Measurements from ENCODE around the gene CORO6. TPM values are rescaled to one million over a fixed set of nuclear protein-coding genes. Genes with fewer than 3 reads are reported as not detected.

Gene CORO6
- 10 to 100 TPM in 1 of 3 donors, 1 to 10 TPM in 2; 1.2 to 21.3 (median 2.5) TPM for total RNA-seq
- long read RNA-seq, donor 1, partial matches to known transcripts, result 15 of 45 reads
- long read RNA-seq, donor 1, other reads (novel, unspliced or antisense), result 25 of 45 reads
- long read RNA-seq, donor 2, partial matches to known transcripts, result 0 of 1 reads
- long read RNA-seq, donor 2, other reads (novel, unspliced or antisense), result 1 of 1 reads

DNA sequence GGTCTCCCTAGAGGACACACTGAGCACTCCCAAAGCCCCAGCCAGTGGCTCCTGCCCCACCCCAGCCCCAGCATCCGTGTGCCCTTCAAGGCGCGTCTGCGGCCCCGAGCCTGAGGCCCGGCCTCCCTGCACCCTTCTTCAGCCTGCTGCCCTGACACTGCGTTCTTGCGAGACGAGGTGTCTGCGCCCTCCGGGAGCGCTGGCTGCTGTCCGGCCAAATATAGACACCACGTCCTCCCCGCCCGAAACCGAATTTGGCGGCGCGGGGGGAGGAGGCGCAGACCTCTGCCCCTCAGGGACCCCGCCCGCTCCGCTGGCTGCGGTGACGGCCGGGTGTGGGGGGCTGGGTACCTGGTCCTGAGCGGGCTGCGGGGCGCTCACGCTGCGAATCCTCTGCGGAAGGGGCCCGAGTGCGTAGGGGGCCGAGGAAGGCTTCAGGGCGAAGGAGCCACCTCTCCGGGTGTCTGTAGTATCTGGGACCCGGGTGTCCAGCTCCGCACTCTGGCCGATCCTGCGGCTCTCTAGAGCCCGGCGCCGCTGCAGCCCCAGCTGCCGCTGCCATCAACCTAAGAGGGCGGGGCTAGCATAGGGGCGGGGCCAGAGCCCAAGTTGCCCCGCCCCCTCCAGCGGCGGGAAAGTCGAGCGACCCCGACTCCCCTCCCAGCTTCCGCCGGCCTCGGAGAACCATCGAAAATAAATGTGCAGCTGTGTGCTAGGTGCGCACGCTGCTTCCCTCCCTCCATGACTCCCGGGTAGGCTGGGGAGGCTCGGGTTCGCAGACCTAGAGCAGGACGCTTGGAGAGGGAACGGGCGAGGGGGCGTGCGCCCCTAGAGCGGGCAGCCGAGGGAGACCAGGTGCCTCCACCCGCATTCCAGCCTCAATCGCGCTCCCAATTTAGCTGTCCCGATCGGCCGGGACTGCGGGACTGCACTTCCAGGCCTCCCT, at the start of gene CORO6:
Gene CORO6, minus strand, starts transcription at position 576 of the 946 bp plus-strand sequence. CDS start 1,491 bp downstream, outside the sequence.
- intact Hi-C loops (cut with DNase I, micrococcal nuclease), result no loop called here

GRCh38 chr17:29671661-29672060, 48.9 kb upstream of the CORO6 start:
- ATAC-seq, result no peak
- TF ChIP-seq, protein P1, sequence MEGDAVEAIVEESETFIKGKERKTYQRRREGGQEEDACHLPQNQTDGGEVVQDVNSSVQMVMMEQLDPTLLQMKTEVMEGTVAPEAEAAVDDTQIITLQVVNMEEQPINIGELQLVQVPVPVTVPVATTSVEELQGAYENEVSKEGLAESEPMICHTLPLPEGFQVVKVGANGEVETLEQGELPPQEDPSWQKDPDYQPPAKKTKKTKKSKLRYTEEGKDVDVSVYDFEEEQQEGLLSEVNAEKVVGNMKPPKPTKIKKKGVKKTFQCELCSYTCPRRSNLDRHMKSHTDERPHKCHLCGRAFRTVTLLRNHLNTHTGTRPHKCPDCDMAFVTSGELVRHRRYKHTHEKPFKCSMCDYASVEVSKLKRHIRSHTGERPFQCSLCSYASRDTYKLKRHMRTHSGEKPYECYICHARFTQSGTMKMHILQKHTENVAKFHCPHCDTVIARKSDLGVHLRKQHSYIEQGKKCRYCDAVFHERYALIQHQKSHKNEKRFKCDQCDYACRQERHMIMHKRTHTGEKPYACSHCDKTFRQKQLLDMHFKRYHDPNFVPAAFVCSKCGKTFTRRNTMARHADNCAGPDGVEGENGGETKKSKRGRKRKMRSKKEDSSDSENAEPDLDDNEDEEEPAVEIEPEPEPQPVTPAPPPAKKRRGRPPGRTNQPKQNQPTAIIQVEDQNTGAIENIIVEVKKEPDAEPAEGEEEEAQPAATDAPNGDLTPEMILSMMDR (IDR thresholded peaks at IDR 0.05), result no peak
- H3K36me3 ChIP-seq (ENCODE audit: low read depth), result no peaks in the 10 kb centered on the region

More for the DNA sequence above, at the start of gene CORO6:
- TF ChIP-seq, protein P1 (IDR thresholded peaks at IDR 0.05), result no peak
- Histone ChIP-seq H3K36me3 (ENCODE audit: low read depth) (no peaks in the 10 kb centered on the region), H3K9me3 (no peaks in the 10 kb centered on the region), H3K4me3 (no peak within 1 kb of the TSS), H3K4me1 (ENCODE audit: low read depth) (peaks cover 13% of the 10 kb centered on the region)
- DNase-seq, result peak; percentile 60 to 69 (median 67)
- ATAC-seq, result peak; percentile 62

DNA sequence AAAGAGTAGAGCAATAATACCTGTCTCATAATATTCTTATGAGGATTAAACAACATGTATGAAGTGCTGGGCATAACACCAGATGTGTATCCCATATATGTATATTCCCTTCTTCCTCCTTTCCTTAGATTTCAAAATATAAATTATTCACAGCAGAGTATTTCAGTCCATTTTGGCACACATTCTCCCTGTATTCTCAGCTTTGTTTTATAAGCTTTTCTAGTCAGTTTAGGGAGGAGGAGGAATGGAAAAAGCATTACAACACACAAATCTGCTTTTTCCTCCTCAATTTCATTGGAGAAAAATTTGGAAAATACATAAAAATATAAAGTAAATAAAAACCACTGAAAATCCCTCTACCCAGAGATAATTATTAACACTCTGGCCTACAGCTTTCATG, 46.6 kb upstream of the CORO6 start:
- H3K4me1 ChIP-seq (ENCODE audit: low read depth), result no peaks in the 10 kb centered on the region
- intact Hi-C loops (cut with DNase I, micrococcal nuclease), result no loop called here
- no peak overlapping the region for H3K4me3 ChIP-seq
- TF ChIP-seq, protein P1 (IDR thresholded peaks at IDR 0.05), result no peak
- no peaks in the 10 kb centered on the region for H3K9me3 ChIP-seq
- no peak for ATAC-seq
- no peak for DNase-seq
- H3K36me3 ChIP-seq (ENCODE audit: low read depth), result no peaks in the 10 kb centered on the region

More at GRCh38 chr17:29671661-29672060, 48.9 kb upstream of the CORO6 start:
- DNase-seq, result no peak
- no peaks in the 10 kb centered on the region for H3K9me3 ChIP-seq
- no peaks in the 10 kb centered on the region for H3K4me1 ChIP-seq (ENCODE audit: low read depth)
- H3K4me3 ChIP-seq, result no peak overlapping the region
- intact Hi-C loops (cut with DNase I, micrococcal nuclease), result no loop called here

GRCh38 chr17:29667969-29668368, 45.3 kb upstream of the CORO6 start:
- no peaks in the 10 kb centered on the region for H3K9me3 ChIP-seq
- TF ChIP-seq, protein P1 (IDR thresholded peaks at IDR 0.05), result no peak
- H3K4me3 ChIP-seq, result no peak overlapping the region
- H3K36me3 ChIP-seq (ENCODE audit: low read depth), result no peaks in the 10 kb centered on the region
- ATAC-seq (no peak), DNase-seq (no peak)
- intact Hi-C loops (cut with DNase I, micrococcal nuclease), result no loop called here
- no peaks in the 10 kb centered on the region for H3K4me1 ChIP-seq (ENCODE audit: low read depth)

- Histone ChIP-seq H3K36me3 (ENCODE audit: low read depth) (no peaks in the 10 kb centered on the region), H3K4me1 (ENCODE audit: low read depth) (no peaks in the 10 kb centered on the region), H3K9me3 (no peaks in the 10 kb centered on the region), H3K4me3 (no peak overlapping the region)
- TF ChIP-seq, protein P1 (IDR thresholded peaks at IDR 0.05), result no peak
- ATAC-seq, result no peak
- no peak for DNase-seq
- intact Hi-C loops (cut with DNase I, micrococcal nuclease), result no loop called here
Measured at GRCh38 chr17:29665481-29665810, 42.7 kb upstream of the CORO6 start.

Data from mucosa of descending colon (tissue), 3 donors.